GM12892 (cell line): Measurements from ENCODE around the gene BANP.

Experiments used
- DNase-seq: peaks from one replicate; pipeline ENCODE4 v3.0.0; 2011; ENCODE audit not compliant: insufficient read length
- FAIRE-seq: peaks from 2 replicates; lab custom pipeline; 2011; peaks lifted over from hg19 to GRCh38; lab: Jason Lieb, UNC
- POLR2A ChIP-seq: IDR thresholded peaks from 2 replicates; pipeline ENCODE4 v1.6.1; 2011; ENCODE audit warnings: low read depth, low read length, control low read depth
- POLR2AphosphoS5 ChIP-seq: IDR thresholded peaks from 2 replicates; pipeline ENCODE4 v1.6.1; 2011; ENCODE audit warnings: low read depth, low read length, control low read depth
- TAF1 ChIP-seq: IDR thresholded peaks from 2 replicates; pipeline ENCODE4 v1.6.1; 2011; ENCODE audit warnings: low read depth, mild to moderate bottlenecking, control low read depth, low read length, borderline replicate concordance

Gene BANP

DNA sequence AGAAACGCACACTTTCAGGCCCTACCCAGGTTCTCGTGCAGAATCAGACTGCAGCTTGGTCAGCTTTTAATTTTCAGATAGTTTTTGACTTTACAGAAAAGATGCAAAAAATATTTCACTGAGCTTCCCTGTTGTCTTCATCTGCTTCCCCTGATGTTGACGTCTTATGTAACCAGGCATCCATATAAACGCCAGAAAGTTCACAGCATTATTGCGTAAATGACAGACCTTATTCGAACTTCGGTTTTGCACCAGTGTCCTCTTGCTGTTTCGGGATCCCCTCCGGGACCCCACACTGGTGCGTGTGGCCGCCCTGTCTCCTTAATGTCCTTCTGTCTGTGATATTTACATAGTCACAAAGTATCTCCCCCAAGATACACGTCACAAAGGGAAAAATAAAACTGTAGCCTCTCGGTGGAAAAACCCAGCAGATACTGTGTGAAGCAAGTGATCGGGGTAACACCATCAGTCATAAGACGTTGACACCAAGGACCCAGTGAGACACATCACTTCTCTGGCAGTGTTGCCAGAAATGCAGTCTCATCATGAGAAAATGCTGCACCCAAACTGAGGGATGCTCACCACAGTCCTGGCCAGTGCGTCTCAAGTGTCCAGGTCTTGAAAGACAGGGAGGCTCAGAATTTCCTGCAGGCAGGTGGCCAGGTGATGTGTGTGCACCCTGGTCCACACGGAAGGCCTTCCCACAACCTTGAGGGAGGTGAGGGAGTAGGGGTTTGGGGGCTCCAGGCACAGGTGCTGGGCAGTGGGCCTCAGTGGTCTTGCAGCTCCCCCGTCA is 4.3 kb downstream of the BANP start:
- FAIRE-seq (no peak), DNase-seq (no peak)
- TF ChIP-seq TAF1 (no peak), POLR2AphosphoS5 (no peak), POLR2A (no peak)

DNA sequence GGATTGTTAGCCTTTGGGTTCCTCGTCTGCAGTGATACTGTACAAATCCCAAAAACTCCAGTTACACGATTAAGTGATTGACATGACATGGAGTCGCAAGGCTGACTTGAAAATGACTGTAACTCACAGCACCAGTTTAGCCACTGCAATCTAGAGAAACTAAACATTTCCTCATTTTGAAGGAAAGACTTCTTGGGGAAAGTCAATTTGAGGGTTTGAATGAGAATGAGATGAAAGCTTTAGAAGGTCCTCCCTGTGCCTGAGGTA is 4.8 kb downstream of the BANP start:
- DNase-seq = no peak
- FAIRE-seq = peak; percentile 27

DNA sequence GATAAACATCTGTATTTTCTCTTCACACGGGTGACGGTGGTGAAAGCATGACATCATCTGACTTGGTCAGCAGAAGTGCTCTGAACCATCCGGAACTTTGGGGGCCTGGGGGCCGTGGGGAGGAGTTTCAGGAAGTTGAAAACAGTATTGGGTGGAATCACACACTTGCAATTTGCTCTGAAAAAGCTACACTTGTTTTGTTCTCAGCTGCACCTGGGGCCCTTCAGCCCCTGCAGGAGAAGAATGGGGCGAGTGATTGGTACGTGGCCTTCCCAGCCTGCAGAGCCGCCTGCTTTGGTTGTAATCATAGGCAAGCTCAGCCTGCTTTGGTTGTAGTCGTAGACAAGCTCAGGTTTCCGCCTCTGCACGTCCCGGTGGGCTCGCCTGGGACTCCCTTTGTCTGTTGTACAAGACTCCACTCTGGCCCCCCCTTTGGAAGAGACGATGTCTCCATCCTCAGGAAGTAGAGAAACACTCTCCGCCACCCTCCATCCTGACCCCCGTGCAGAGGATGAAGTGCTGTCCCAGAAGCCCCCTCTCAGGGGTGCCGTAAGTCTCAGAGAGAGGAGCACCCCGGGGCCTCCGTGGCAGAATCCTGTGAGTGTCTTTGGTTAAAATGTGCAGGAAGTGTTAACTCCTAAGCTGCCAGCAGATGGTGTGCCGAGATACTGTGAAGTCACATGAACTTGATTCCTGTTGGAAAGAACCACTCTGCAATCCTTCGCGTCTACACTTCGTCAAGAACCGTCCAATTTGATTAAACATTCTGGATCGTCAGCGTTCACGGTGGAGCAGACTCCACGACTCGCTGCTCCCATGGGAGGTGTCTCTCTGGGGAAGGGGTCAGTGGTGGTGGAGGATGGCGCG is 5.4 kb downstream of the BANP start:
- TF ChIP-seq TAF1 (no peak), POLR2AphosphoS5 (no peak), POLR2A (no peak)
- FAIRE-seq (peak; percentile 74), DNase-seq (peak; percentile 50)

More for the DNA sequence above, 4.8 kb downstream of the BANP start:
- no peak for TF ChIP-seq POLR2AphosphoS5
- no peak for TF ChIP-seq TAF1
- no peak for TF ChIP-seq POLR2A

DNA sequence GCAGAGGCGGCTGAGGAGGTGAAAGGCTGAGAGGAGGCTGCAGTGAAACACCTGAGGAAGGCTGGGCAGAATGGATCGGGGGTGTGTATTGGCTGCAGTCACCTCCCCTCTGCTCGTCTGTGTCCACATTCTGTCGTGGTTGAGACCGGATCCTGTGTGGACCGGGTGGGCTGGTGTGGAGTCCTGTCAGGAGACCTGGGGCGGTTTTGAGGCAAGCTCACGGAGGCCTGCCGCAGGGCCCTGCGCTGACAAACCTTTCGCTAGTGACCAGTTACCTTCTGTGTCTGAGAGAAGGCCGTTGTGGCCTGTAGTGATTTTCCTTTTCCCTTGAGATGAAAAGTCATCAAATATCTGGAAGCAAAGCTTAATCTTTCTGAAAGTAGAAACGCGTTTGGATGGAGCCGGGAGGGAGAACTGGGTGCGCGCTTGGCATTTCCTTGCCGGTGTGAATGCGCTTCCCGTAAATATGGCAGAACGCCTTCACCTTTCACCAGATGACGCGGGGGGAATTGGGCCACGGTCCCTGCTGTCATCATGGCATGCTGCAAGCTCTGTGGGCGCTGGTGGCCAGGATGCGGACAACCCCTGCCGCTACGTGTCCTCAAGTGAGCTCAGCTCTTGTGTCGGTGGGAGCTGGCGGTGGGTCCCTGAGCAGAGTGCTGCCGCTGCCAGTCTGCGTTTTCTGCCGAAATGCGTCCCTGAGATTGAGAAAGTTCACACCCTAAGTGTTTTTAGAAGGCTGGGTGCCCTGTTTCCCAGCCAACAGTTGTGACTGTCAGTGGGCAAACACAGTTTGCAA is 6.3 kb downstream of the BANP start:
- FAIRE-seq (no peak), DNase-seq (no peak)
- TF ChIP-seq POLR2AphosphoS5 (no peak), TAF1 (no peak), POLR2A (no peak)

DNA sequence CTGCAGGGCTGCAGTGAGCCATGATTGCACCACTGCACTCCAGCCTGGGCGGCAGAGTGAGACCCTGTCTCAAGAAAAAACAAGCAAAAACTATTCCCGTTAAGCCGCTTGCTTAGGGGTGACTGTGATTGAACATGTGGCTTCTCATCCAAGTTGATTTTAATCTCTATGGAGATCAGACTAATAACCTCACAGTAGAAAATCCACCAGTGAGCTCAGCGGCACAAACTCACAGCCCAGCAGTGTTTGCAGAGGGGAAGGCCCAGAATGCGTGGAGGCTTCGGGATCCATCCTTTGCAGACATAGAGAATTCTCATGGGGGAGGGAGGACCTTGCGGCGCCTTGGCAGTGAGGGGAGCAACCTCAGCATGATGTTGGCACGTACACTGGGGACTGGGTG is 7.4 kb downstream of the BANP start:
- FAIRE-seq (no peak), DNase-seq (no peak)
- TF ChIP-seq POLR2AphosphoS5 = no peak
- no peak for TF ChIP-seq POLR2A
- TF ChIP-seq TAF1 = no peak

DNA sequence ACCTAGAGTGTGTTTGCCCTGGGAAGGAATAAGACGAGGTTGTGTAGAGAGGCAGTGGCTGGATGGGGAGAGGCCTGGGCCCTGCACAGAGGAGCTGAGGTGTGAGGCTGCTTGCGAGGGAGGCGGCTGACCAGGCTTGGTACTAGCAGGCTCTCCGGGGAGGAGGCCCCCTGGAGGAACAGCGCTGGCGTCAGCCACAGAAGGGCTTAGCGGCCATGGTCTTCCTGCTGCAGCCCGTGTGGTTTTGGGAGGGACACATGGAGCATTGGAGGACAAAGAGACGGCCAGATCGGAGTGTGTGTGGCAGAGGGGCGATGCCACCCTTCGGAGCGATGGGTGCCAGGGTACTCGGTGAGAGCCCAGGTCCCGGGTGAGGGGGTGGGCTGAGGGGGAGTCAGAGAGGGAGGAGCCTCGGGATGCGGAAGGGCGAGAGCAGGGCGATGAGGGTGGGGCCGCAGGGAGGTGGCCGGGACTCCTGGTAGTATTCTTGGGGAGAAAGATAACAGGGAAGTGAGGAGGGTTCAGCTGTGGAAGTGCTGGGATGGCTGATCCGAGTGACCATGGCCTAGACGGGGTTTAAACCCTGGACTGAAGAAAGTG is 8.3 kb downstream of the BANP start:
- TF ChIP-seq POLR2AphosphoS5 (no peak), TAF1 (no peak), POLR2A (no peak)
- FAIRE-seq (no peak), DNase-seq (no peak)

GRCh38 chr16:87960296-87960695 is 9.1 kb downstream of the BANP start:
- DNase-seq (no peak), FAIRE-seq (no peak)
- TF ChIP-seq TAF1 (no peak), POLR2A (no peak), POLR2AphosphoS5 (no peak)

DNA sequence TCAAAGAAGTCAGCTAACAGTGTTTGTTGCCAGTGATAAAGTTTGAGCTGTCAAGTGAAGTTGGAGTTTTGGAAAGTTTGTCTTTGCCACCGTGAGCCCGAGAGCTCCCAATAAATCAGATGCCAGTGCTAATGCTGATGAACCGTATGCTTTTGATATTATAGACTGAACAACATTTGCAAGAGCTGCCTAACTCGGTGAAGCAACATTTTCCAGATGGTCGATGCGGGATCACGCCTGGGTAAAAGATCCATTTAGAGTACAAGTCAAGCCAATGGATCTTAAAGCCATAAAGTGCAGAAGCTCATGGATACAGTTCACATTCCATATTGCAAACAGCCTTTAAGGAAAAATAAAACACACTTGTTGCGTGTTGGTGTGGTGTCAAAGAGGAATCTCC is 9.6 kb downstream of the BANP start:
- TF ChIP-seq TAF1 (no peak), POLR2AphosphoS5 (no peak), POLR2A (no peak)
- DNase-seq = no peak
- FAIRE-seq = no peak

GRCh38 chr16:87961623-87962022 is 10.4 kb downstream of the BANP start:
- FAIRE-seq = no peak
- TF ChIP-seq POLR2A (no peak), TAF1 (no peak)
- DNase-seq = no peak

GRCh38 chr16:87963400-87963799 is 12.2 kb downstream of the BANP start:
- TF ChIP-seq TAF1 (no peak), POLR2AphosphoS5 (no peak)
- FAIRE-seq = no peak
- DNase-seq = no peak
